Body of pancreas (tissue), 4 donors: ENCODE results near the gene PLEKHS1. TPM values are rescaled to one million over a fixed set of nuclear protein-coding genes. Genes with fewer than 3 reads are reported as not detected.

Experiments used
- ATAC-seq: fragments of 150-250 bp; one replicate; pipeline ENCODE4 v1.9.1; 2016
- DNase-seq, 4 donors: peaks; one replicate each; pipeline ENCODE4 v3.0.0-alpha.2; 2019
- H3K27ac ChIP-seq, 4 donors: fragments of 200-600 bp; sonication (generic); 1 replicate in 3 of 4; 2 replicates in 1 of 4; pipeline versions ENCODE4 v1.5.1 to v1.6.1; 2016 to 2019; ENCODE audit warnings: mild to moderate bottlenecking in 1 of 4, mixed read lengths in 1 of 4, moderate library complexity in 1 of 4
- H3K27me3 ChIP-seq, 2 donors: fragments of 200-600 bp; sonication (generic); one replicate each; pipeline ENCODE4 v1.6.0; 2016; ENCODE audit warnings: mild to moderate bottlenecking in 1 of 2
- H3K36me3 ChIP-seq, 2 donors: fragments of 200-600 bp; sonication (generic); replicated peaks in 1 of 2; 2 replicates each; pipeline ENCODE4 v1.5.1; 2016; ENCODE audit warnings: low read depth in 2 of 2; ENCODE audit not compliant: insufficient read depth in 1 of 2
- H3K4me1 ChIP-seq: fragments of 200-600 bp; sonication (generic); one replicate; pipeline ENCODE4 v1.6.0; 2016
- H3K4me3 ChIP-seq, 2 donors: fragments of 200-600 bp; sonication (generic); 1 replicate in 1 of 2; 2 replicates in 1 of 2; pipeline ENCODE4 v1.5.1; 2016 to 2019
- H3K9me3 ChIP-seq, 3 donors: fragments of 200-600 bp; sonication (generic); 1 replicate in 2 of 3; 2 replicates in 1 of 3; pipeline ENCODE4 v1.5.1; 2016
- CTCF ChIP-seq, 7 experiments: fragments of 450-650 bp in 4 of 7; fragments of 200-600 bp in 3 of 7; sonication (generic) in 3 of 7; IDR thresholded peaks; one replicate each; pipeline ENCODE4 v1.5.1; 2016 to 2019; ENCODE audit warnings: antibody characterized with exemption in 7 of 7
- POLR2A ChIP-seq, 3 donors: fragments of 450-650 bp; IDR thresholded peaks; one replicate each; pipeline ENCODE4 v1.6.1; 2016; ENCODE audit warnings: antibody characterized with exemption in 3 of 3, mild to moderate bottlenecking in 2 of 3
- WGBS, 2 donors: methylation state at CpG; one replicate each; pipeline ENCODE4 v1.1.5; 2017; 5-methylcytosine and 5-hydroxymethylcytosine counted together
- intact Hi-C: fragments of 100-400 bp; cut with DNase I; formaldehyde crosslinking; loops from one replicate; pipeline ENCODE4 v1.15.1; 2023
- total RNA-seq, 2 donors: library from RNA; depleted of rRNA; stranded (reverse); fragments of >200 nt; gene quantifications; one replicate each; pipeline ENCODE4 v1.1.0, GENCODE V29; 2016

The PLEKHS1 gene
- total RNA-seq, 2 donors from 2014 or later, result 6.2 to 7.6 TPM

GRCh38 chr10:113736576-113736975 is 14.9 kb upstream of the PLEKHS1 start:
- no peak for DNase-seq
- peak overlapping the region in 2 of 4 donors; percentile 13 to 20 for H3K27ac ChIP-seq
- peaks cover 31% of the 10 kb centered on the region for H3K4me1 ChIP-seq
- intact Hi-C loops, result no loop called here
- no peak for TF ChIP-seq CTCF (IDR thresholded peaks at IDR 0.05)
- no peak for TF ChIP-seq POLR2A (IDR thresholded peaks at IDR 0.05)
- ATAC-seq, result no peak
- H3K27me3 ChIP-seq, result no peaks in the 10 kb centered on the region
- no peaks in the 10 kb centered on the region for H3K36me3 ChIP-seq
- H3K9me3 ChIP-seq, result no peaks in the 10 kb centered on the region
- H3K4me3 ChIP-seq, result no peak overlapping the region
- WGBS, 2 donors, result 3 to 17% methylated on average over 1 of the region's 1 CpG

DNA sequence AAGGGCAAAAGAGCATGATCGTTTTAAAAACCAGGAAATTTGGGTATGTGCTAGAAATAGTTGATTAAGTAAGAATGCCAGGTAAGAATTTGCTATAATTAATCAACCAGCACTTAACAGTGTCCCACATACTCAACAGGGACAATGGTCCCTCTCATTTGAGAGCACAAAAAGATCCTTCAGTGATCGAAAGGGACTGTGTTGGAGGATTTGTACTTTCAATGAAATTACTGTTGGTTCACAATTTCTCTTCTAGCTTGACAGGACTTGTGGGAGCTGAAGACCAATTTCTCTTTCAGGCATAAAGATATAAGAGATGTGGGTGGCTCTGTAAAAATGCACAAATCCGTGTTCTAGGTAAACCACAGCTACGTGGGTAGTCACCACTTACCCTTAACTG is 12.5 kb upstream of the PLEKHS1 start:
- no peak for TF ChIP-seq CTCF (IDR thresholded peaks at IDR 0.05)
- no peak for TF ChIP-seq POLR2A (IDR thresholded peaks at IDR 0.05)
- Histone ChIP-seq H3K4me1 (peaks cover 24% of the 10 kb centered on the region), H3K27ac (peak overlapping the region; percentile 60 to 83 (median 74)), H3K4me3 (no peak overlapping the region), H3K27me3 (no peaks in the 10 kb centered on the region), H3K9me3 (no peaks in the 10 kb centered on the region), H3K36me3 (no peaks in the 10 kb centered on the region)
- WGBS, 2 donors, result 44 to 56% methylated on average over 4 of the region's 4 CpGs
- no peak for DNase-seq
- intact Hi-C loops, result no loop called here
- ATAC-seq, result peak; percentile 87

DNA sequence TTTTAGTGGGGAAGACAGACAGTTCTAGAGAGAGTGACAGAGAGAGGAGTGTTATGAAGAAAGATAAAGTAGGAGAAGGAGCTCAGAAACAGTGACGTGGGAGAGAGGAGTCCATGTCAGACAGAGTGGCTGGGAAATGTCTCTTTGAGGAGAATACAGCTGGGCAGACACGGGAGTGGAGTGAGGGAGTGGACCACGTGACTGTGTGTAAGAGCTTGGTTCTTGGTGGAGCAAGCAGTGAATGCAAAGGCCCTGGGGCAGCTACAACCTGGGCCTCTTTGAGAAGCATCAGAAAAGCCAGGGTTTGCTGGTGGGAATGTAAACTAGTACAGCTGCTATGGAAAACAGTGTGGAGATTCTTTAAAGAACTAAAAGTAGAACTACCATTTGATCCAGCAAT is 11.9 kb upstream of the PLEKHS1 start:
- peaks cover 23% of the 10 kb centered on the region for H3K4me1 ChIP-seq
- no peak overlapping the region for H3K4me3 ChIP-seq
- H3K36me3 ChIP-seq, result no peaks in the 10 kb centered on the region
- peak overlapping the region; percentile 60 to 83 (median 74) for H3K27ac ChIP-seq
- H3K9me3 ChIP-seq, result no peaks in the 10 kb centered on the region
- DNase-seq (no peak), ATAC-seq (peak; percentile 14)
- H3K27me3 ChIP-seq, result no peaks in the 10 kb centered on the region
- intact Hi-C loops, result no loop called here
- TF ChIP-seq CTCF (IDR thresholded peaks at IDR 0.05) (no peak), POLR2A (IDR thresholded peaks at IDR 0.05) (no peak)
- WGBS, 2 donors, result 53 to 66% methylated on average over 3 of the region's 3 CpGs

DNA sequence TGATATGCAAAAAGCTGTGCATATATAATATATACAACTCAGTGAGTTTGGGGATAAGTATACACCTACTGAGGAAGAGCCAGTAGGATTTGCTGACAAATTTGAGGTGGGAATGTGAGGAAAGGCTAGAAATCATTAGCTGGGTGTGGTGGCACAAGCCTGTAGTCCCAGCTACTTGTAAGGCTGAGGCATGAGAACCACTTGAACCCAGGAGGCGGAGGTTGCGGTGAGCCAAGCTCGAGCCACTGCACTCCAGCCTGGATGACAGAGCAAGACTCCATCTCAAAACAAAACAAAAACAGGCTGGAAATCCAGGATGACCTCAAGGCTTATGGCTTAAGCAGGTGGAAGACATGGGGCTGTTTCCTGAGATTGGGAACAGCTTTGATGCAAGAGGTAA is 10.6 kb upstream of the PLEKHS1 start:
- H3K27me3 ChIP-seq, result no peaks in the 10 kb centered on the region
- peak overlapping the region in 3 of 4 donors; percentile 72 to 83 (median 77) for H3K27ac ChIP-seq
- peaks cover 25% of the 10 kb centered on the region for H3K4me1 ChIP-seq
- no peak for ATAC-seq
- no peak overlapping the region for H3K4me3 ChIP-seq
- TF ChIP-seq POLR2A (IDR thresholded peaks at IDR 0.05) (no peak), CTCF (IDR thresholded peaks at IDR 0.05) (no peak)
- intact Hi-C loops, result no loop called here
- H3K9me3 ChIP-seq, result no peaks in the 10 kb centered on the region
- DNase-seq, result no peak
- WGBS, 2 donors, result 83 to 87% methylated on average over 3 of the region's 3 CpGs
- H3K36me3 ChIP-seq, result no peaks in the 10 kb centered on the region

GRCh38 chr10:113742466-113742865 is 9.0 kb upstream of the PLEKHS1 start:
- no peak overlapping the region for H3K4me3 ChIP-seq
- no peaks in the 10 kb centered on the region for H3K9me3 ChIP-seq
- DNase-seq, result no peak
- no peak for TF ChIP-seq POLR2A (IDR thresholded peaks at IDR 0.05)
- no peak for TF ChIP-seq CTCF (IDR thresholded peaks at IDR 0.05)
- H3K4me1 ChIP-seq, result peaks cover 26% of the 10 kb centered on the region
- 70 to 84% methylated on average over 2 of the region's 2 CpGs for WGBS, 2 donors
- intact Hi-C loops, result no loop called here
- H3K36me3 ChIP-seq, result no peaks in the 10 kb centered on the region
- no peak for ATAC-seq
- no peaks in the 10 kb centered on the region for H3K27me3 ChIP-seq
- H3K27ac ChIP-seq, result no peak overlapping the region
